Neuron (in vitro differentiated cells): ENCODE results near the gene NXPH4.

Experiments used
- H2AFZ ChIP-seq: one replicate; pipeline ENCODE4 v1.6.1; 2013; ENCODE audit warnings: low read depth, mild to moderate bottlenecking, inconsistent platforms, low read length, moderate library complexity
- H3K27me3 ChIP-seq: one replicate; pipeline ENCODE4 v1.6.1; 2013; ENCODE audit warnings: low read length; ENCODE audit not compliant: insufficient read depth
- H3K36me3 ChIP-seq: one replicate; pipeline ENCODE4 v1.6.1; 2013; ENCODE audit warnings: low read length; ENCODE audit not compliant: insufficient read depth
- H3K4me1 ChIP-seq: one replicate; pipeline ENCODE4 v1.6.1; 2013; ENCODE audit warnings: low read length; ENCODE audit not compliant: insufficient read depth
- H3K4me3 ChIP-seq: 2 replicates; pipeline ENCODE4 v1.5.1; 2013; ENCODE audit warnings: mild to moderate bottlenecking, low read length, moderate library complexity
- H3K9me3 ChIP-seq: one replicate; pipeline ENCODE4 v1.6.1; 2013; ENCODE audit warnings: low read length

Gene NXPH4

GRCh38 chr12:57211791-57212700 is 4.5 kb upstream of the NXPH4 start:
- H3K9me3 ChIP-seq: no peaks in the 10 kb centered on the region
- H3K4me1 ChIP-seq: peaks cover 17% of the 10 kb centered on the region
- peaks cover 40% of the 10 kb centered on the region for H3K36me3 ChIP-seq
- H3K4me3 ChIP-seq: no peak overlapping the region
- H3K27me3 ChIP-seq: peaks cover 18% of the 10 kb centered on the region
- H2AFZ ChIP-seq: no peak overlapping the region

DNA sequence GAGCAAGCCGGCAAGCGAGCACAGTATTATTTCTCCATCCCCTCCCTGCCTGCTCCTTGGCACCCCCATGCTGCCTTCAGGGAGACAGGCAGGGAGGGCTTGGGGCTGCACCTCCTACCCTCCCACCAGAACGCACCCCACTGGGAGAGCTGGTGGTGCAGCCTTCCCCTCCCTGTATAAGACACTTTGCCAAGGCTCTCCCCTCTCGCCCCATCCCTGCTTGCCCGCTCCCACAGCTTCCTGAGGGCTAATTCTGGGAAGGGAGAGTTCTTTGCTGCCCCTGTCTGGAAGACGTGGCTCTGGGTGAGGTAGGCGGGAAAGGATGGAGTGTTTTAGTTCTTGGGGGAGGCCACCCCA is 3.9 kb upstream of the NXPH4 start:
- peaks cover 24% of the 10 kb centered on the region for H3K27me3 ChIP-seq
- H2AFZ ChIP-seq: no peak overlapping the region
- peaks cover 35% of the 10 kb centered on the region for H3K36me3 ChIP-seq
- no peaks in the 10 kb centered on the region for H3K9me3 ChIP-seq
- H3K4me1 ChIP-seq: peaks cover 23% of the 10 kb centered on the region
- H3K4me3 ChIP-seq: no peak overlapping the region

DNA sequence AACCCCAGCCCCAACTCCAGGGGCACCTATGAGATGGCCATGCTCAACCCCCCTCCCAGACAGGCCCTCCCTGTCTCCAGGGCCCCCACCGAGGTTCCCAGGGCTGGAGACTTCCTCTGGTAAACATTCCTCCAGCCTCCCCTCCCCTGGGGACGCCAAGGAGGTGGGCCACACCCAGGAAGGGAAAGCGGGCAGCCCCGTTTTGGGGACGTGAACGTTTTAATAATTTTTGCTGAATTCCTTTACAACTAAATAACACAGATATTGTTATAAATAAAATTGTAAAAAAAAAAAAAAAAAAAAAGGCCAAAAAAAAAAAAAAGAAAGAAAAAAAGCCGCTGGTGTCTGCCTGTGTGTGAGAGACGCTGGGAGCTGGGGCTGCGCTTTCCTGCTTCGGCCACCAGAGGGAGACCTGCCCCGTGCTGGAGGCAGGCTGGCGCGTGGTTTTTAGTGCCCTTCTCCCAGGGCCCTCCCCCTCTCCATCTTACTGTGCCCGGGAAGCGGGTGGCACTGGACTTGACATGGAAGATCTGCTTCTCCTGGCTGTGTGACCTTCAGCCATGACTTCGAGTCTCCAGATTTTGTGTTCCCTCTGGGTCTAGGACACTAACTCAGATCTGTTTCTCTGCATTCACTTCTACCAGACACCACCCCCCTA is 3.4 kb upstream of the NXPH4 start:
- Histone ChIP-seq H3K27me3 (peaks cover 29% of the 10 kb centered on the region), H3K4me1 (peaks cover 24% of the 10 kb centered on the region), H3K4me3 (no peak overlapping the region), H2AFZ (no peak overlapping the region), H3K9me3 (no peaks in the 10 kb centered on the region), H3K36me3 (peaks cover 30% of the 10 kb centered on the region)

GRCh38 chr12:57213763-57214397 is 2.7 kb upstream of the NXPH4 start:
- H2AFZ ChIP-seq: no peak overlapping the region
- H3K27me3 ChIP-seq: peaks cover 36% of the 10 kb centered on the region
- H3K9me3 ChIP-seq: no peaks in the 10 kb centered on the region
- no peak overlapping the region for H3K4me3 ChIP-seq
- peaks cover 24% of the 10 kb centered on the region for H3K4me1 ChIP-seq
- H3K36me3 ChIP-seq: peaks cover 24% of the 10 kb centered on the region

- Histone ChIP-seq H2AFZ (no peak overlapping the region), H3K9me3 (no peaks in the 10 kb centered on the region), H3K27me3 (peaks cover 41% of the 10 kb centered on the region), H3K4me1 (peaks cover 25% of the 10 kb centered on the region), H3K36me3 (peaks cover 19% of the 10 kb centered on the region), H3K4me3 (no peak overlapping the region)
Observed at GRCh38 chr12:57214398-57214781, 2.2 kb upstream of the NXPH4 start.

GRCh38 chr12:57215065-57215464 is 1.5 kb upstream of the NXPH4 start:
- peaks cover 48% of the 10 kb centered on the region for H3K27me3 ChIP-seq
- H3K4me3 ChIP-seq: no peak overlapping the region
- H3K4me1 ChIP-seq: peaks cover 32% of the 10 kb centered on the region
- no peak overlapping the region for H2AFZ ChIP-seq
- peaks cover 15% of the 10 kb centered on the region for H3K36me3 ChIP-seq
- H3K9me3 ChIP-seq: no peaks in the 10 kb centered on the region

DNA sequence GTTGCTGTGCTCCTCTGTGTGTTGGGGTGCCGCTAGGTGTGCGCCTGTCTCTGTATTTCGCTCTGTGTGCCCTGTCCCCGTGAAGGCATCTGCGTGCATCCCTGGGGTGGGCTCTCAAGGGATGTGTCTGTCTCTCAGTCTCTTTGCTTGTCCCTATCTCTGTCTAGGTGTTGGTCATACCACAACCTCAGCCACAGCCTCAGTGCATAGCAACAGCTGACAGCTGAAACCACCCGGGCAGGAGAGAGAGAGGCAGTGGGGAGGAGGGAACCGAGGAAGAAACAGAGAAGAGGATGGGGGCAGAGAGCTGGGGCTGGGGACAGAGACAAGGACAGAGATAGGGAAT is 953 bp upstream of the NXPH4 start:
- no peak overlapping the region for H2AFZ ChIP-seq
- peaks cover 50% of the 10 kb centered on the region for H3K27me3 ChIP-seq
- peaks cover 11% of the 10 kb centered on the region for H3K36me3 ChIP-seq
- H3K9me3 ChIP-seq: no peaks in the 10 kb centered on the region
- no peak overlapping the region for H3K4me3 ChIP-seq
- H3K4me1 ChIP-seq: peaks cover 32% of the 10 kb centered on the region

- Histone ChIP-seq H2AFZ (no peak overlapping the region), H3K4me1 (peaks cover 36% of the 10 kb centered on the region), H3K36me3 (peaks cover 2% of the 10 kb centered on the region), H3K27me3 (peaks cover 66% of the 10 kb centered on the region), H3K4me3 (peak overlapping the region; percentile 23), H3K9me3 (no peaks in the 10 kb centered on the region)
Observed at GRCh38 chr12:57216921-57217879, 606 bp downstream of the NXPH4 start.

- no peak overlapping the region for H3K4me3 ChIP-seq
- H2AFZ ChIP-seq: no peak overlapping the region
Observed at GRCh38 chr12:57218030-57218853, 1.6 kb downstream of the NXPH4 start.

GRCh38 chr12:57219205-57219992 is 2.8 kb downstream of the NXPH4 start:
- Histone ChIP-seq H3K9me3 (no peaks in the 10 kb centered on the region), H3K27me3 (peaks cover 88% of the 10 kb centered on the region), H3K4me3 (no peak overlapping the region), H3K4me1 (peaks cover 33% of the 10 kb centered on the region), H3K36me3 (no peaks in the 10 kb centered on the region), H2AFZ (no peak overlapping the region)

More at GRCh38 chr12:57218030-57218853, 1.6 kb downstream of the NXPH4 start:
- H3K27me3 ChIP-seq: peaks cover 76% of the 10 kb centered on the region
- peaks cover 36% of the 10 kb centered on the region for H3K4me1 ChIP-seq
- no peaks in the 10 kb centered on the region for H3K9me3 ChIP-seq
- H3K36me3 ChIP-seq: no peaks in the 10 kb centered on the region

DNA sequence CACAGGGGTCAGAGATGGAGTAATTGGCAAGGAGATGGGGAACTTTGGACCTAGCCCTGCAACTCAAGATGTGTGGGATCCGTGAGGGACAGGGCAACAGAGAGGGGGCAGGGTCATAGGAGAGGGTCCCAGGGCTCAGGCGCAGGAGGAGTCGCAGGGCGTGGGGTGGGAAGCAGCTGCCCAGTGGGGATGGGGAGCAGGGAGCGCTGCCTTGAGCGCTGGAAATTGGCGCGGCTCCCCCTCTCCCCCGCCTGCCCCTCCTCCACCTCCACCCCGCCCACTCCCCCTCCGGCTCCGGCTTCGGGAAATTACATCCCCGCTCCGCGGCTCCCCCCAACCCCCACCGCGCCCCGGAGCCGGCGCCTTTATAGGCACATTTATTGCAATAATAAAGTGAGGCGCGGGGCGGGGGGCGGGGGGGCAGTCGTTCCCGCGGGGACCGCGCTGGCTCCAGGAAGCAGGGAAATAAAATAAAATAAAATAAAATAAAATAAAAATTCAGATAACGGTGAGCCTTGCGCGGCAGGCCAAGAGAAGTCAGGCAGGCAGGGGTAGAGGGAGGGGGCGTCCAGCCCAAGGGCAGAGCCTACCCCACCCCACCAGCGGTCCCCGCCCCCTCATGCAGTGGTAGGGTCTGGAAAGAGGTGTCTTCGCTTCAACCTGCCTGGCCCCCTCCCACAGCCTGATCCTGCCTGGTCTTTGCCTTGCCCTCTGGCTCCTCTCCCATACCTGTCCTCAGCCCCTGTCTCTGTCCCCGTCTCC is 3.6 kb downstream of the NXPH4 start:
- Histone ChIP-seq H3K4me3 (no peak overlapping the region), H3K9me3 (no peaks in the 10 kb centered on the region), H3K27me3 (peaks cover 90% of the 10 kb centered on the region), H3K4me1 (peaks cover 33% of the 10 kb centered on the region), H2AFZ (no peak overlapping the region), H3K36me3 (no peaks in the 10 kb centered on the region)
